HepG2 (cell line): ENCODE data around the gene SBNO2. TPM values are rescaled to one million over a fixed set of nuclear protein-coding genes. Genes with fewer than 3 reads are reported as not detected.

Source experiments
- AGO2 ChIP-seq: fragments of 200-400 bp; formaldehyde crosslinking; optimal IDR thresholded peaks from 2 replicates; pipeline ENCODE3; 2017; ENCODE audit warnings: mild to moderate bottlenecking, low read depth, low read length, moderate library complexity
- GATA4 ChIP-seq: sonication (generic); IDR thresholded peaks from 2 replicates; pipeline ENCODE4 v1.6.1; 2016; ENCODE audit warnings: antibody characterized with exemption, low read depth, borderline replicate concordance
- HOXA3 ChIP-seq: sonication (generic); formaldehyde crosslinking; IDR thresholded peaks from 2 replicates; pipeline ENCODE4 v1.5.0; 2020; ENCODE audit warnings: missing genetic modification reagents
- HOXA9 ChIP-seq: sonication (generic); formaldehyde crosslinking; IDR thresholded peaks from 2 replicates; pipeline ENCODE4 v1.8.1; 2022; ENCODE audit warnings: missing genetic modification reagents, mild to moderate bottlenecking, moderate library complexity, borderline replicate concordance
- JARID2 ChIP-seq: sonication (generic); formaldehyde crosslinking; IDR thresholded peaks from 2 replicates; pipeline ENCODE4 v1.8.1; 2023; ENCODE audit warnings: missing genetic modification reagents, inconsistent platforms; ENCODE audit not compliant: insufficient replicate concordance
- MTA3 ChIP-seq: sonication (generic); formaldehyde crosslinking; IDR thresholded peaks from 2 replicates; pipeline ENCODE4 v1.4.0; 2020; ENCODE audit warnings: missing genetic modification reagents
- NAIF1 ChIP-seq: sonication (generic); formaldehyde crosslinking; IDR thresholded peaks from 2 replicates; pipeline ENCODE4 v1.5.0; 2020; ENCODE audit warnings: mild to moderate bottlenecking, missing genetic modification reagents, borderline replicate concordance
- PCBP1 ChIP-seq: fragments of 200-400 bp; formaldehyde crosslinking; IDR thresholded peaks from 2 replicates; pipeline ENCODE4 v1.6.1; 2017; ENCODE audit warnings: mild to moderate bottlenecking, low read depth, low read length, borderline replicate concordance
- PHB2 ChIP-seq: fragments of 450-650 bp; IDR thresholded peaks from 2 replicates; pipeline ENCODE4 v1.6.1; 2018; ENCODE audit not compliant: partially characterized antibody
- POLR2G ChIP-seq: fragments of 200-400 bp; formaldehyde crosslinking; IDR thresholded peaks from 2 replicates; pipeline ENCODE4 v1.6.1; 2018; ENCODE audit warnings: mild to moderate bottlenecking, low read depth, low read length, moderate library complexity
- SRF ChIP-seq: IDR thresholded peaks from 2 replicates; pipeline ENCODE4 v1.6.1; 2011; ENCODE audit warnings: mild to moderate bottlenecking, low read depth, low read length, moderate library complexity
- SSRP1 ChIP-seq: IDR thresholded peaks from 2 replicates; pipeline ENCODE4 v1.6.1; 2016; ENCODE audit warnings: control low read depth
- TP53 ChIP-seq: sonication (generic); formaldehyde crosslinking; conservative IDR thresholded peaks from 2 replicates; pipeline ENCODE4 v1.4.0; 2020; ENCODE audit warnings: missing genetic modification reagents
- ZNF709 ChIP-seq: sonication (generic); formaldehyde crosslinking; IDR thresholded peaks from 2 replicates; pipeline ENCODE4 v1.5.0; 2020; ENCODE audit warnings: mild to moderate bottlenecking, missing genetic modification reagents
- polyA plus RNA-seq, 8 experiments: library from polyadenylated mRNA; depleted of rRNA in 3 of 8; stranded (reverse) in 7 of 8; unstranded in 1 of 8; fragments of >200 nt; fragmentation: Illumina TruSeq in 4 of 8; extraction: Trizol in 4 of 8; gene quantifications; 2 replicates each; pipeline versions ENCODE4 v1.2.1 to v1.2.3, GENCODE V29; 2011 to 2016; ENCODE audit warnings: low read depth in 4 of 8, missing spikeins in 1 of 8, mixed read lengths in 1 of 8; ENCODE audit not compliant: insufficient read depth in 1 of 8
- total RNA-seq, 5 experiments: library from RNA; depleted of rRNA; stranded (reverse); fragments of >200 nt; fragmentation: Illumina TruSeq; extraction: Trizol; gene quantifications; 2 replicates each; pipeline ENCODE4 v1.2.3, GENCODE V29; 2016; ENCODE audit warnings: low read depth in 1 of 5
- TF ChIP-seq, protein P1 (sequence below): sonication (generic); formaldehyde crosslinking; IDR thresholded peaks from 2 replicates; pipeline ENCODE4 v1.4.0; 2020; ENCODE audit warnings: mild to moderate bottlenecking, missing genetic modification reagents
- TF ChIP-seq, protein P2 (sequence below): sonication (generic); formaldehyde crosslinking; IDR thresholded peaks from 2 replicates; pipeline ENCODE4 v1.9.0; 2021; ENCODE audit warnings: missing genetic modification reagents, mild to moderate bottlenecking, borderline replicate concordance
- TF ChIP-seq, protein P3 (sequence below): sonication (generic); formaldehyde crosslinking; IDR thresholded peaks from 2 replicates; pipeline ENCODE4 v1.4.0; 2020; ENCODE audit warnings: missing genetic modification reagents
- TF ChIP-seq, protein P4 (sequence below): sonication (generic); formaldehyde crosslinking; IDR thresholded peaks from 2 replicates; pipeline ENCODE4 v1.4.0; 2020; ENCODE audit warnings: missing genetic modification reagents
- TF ChIP-seq, protein P5 (sequence below): sonication (generic); formaldehyde crosslinking; IDR thresholded peaks from 2 replicates; pipeline ENCODE4 v1.4.0; 2020; ENCODE audit warnings: missing genetic modification reagents, borderline replicate concordance
- TF ChIP-seq, protein P6 (sequence below): sonication (generic); formaldehyde crosslinking; IDR thresholded peaks from 2 replicates; pipeline ENCODE4 v1.4.0; 2020; ENCODE audit warnings: missing genetic modification reagents

Gene SBNO2
- total and polyA plus RNA-seq, 2 of the 13 experiments (the other 11 are each of a cell fraction or from before 2014, with no cell fraction given): 8.6 to 10.4 TPM

DNA sequence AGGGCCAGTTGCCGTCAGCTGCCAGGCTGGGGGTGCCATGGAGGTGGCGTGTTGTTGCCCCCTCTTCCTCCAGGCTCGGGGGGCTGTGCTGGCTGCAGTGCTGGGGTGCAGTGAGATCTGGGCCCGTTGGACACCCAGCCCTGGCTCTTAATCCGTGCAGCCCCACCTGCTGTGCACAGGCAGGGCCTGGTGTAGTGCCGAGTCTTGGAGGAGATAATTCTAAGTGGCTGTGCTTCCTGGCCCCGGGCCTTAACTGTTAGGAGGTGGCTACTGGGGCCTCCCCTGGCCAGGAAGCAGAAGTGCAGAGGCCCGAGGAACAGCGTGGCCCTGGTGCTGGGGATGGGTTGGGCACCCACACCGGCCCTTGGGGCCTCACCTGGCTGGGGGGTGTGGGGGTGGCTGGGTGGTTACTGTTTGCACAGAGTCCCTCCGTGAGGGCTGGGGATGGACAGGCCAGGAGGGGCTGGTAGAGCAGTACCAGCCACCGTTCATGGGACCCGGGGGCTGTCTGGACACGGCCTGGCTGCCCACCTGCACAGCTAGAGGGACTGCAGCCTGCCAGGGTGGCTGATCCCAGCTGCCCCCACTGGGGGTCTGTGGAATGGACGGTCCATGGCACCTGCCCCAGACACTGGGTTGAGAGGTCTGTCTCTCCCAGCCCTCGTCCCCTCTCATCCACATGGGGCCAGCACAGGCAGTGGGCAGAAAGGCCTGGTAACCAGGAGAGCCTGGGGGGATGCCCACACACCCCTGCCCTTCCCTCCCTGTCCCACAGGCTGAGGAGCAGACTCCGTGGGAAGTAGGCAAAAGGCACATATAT, 67.0 kb downstream of the SBNO2 start (continued):
- TF ChIP-seq JARID2 (CRISPR knock-in tag) (no peak), PHB2 (no peak), NAIF1 (CRISPR knock-in tag) (no peak), POLR2G (peak; percentile 41; the same call in 1 of the 2 replicates), TP53 (CRISPR knock-in tag) (no peak), HOXA3 (CRISPR knock-in tag) (0 out of 2 replicates have a peak, but pooled peaks have one; percentile 12), MTA3 (CRISPR knock-in tag) (no peak), GATA4 (no peak), SSRP1 (0 out of 2 replicates have a peak, but pooled peaks have one; percentile 56), ZNF709 (CRISPR knock-in tag) (0 out of 2 replicates have a peak, but pooled peaks have one; percentile 37), HOXA9 (CRISPR knock-in tag) (no peak), SRF (no peak), AGO2 (peak; percentile 84), PCBP1 (0 out of 2 replicates have a peak, but pooled peaks have one; percentile 10)
- TF ChIP-seq, protein P1, sequence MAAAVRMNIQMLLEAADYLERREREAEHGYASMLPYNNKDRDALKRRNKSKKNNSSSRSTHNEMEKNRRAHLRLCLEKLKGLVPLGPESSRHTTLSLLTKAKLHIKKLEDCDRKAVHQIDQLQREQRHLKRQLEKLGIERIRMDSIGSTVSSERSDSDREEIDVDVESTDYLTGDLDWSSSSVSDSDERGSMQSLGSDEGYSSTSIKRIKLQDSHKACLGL: no peak
- TF ChIP-seq, protein P2, sequence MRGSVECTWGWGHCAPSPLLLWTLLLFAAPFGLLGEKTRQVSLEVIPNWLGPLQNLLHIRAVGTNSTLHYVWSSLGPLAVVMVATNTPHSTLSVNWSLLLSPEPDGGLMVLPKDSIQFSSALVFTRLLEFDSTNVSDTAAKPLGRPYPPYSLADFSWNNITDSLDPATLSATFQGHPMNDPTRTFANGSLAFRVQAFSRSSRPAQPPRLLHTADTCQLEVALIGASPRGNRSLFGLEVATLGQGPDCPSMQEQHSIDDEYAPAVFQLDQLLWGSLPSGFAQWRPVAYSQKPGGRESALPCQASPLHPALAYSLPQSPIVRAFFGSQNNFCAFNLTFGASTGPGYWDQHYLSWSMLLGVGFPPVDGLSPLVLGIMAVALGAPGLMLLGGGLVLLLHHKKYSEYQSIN (CRISPR knock-in tag): no peak
- TF ChIP-seq, protein P3, sequence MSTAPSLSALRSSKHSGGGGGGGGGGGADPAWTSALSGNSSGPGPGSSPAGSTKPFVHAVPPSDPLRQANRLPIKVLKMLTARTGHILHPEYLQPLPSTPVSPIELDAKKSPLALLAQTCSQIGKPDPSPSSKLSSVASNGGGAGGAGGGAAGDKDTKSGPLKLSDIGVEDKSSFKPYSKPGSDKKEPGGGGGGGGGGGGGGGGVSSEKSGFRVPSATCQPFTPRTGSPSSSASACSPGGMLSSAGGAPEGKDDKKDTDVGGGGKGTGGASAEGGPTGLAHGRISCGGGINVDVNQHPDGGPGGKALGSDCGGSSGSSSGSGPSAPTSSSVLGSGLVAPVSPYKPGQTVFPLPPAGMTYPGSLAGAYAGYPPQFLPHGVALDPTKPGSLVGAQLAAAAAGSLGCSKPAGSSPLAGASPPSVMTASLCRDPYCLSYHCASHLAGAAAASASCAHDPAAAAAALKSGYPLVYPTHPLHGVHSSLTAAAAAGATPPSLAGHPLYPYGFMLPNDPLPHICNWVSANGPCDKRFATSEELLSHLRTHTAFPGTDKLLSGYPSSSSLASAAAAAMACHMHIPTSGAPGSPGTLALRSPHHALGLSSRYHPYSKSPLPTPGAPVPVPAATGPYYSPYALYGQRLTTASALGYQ (CRISPR knock-in tag): no peak
- TF ChIP-seq, protein P4, sequence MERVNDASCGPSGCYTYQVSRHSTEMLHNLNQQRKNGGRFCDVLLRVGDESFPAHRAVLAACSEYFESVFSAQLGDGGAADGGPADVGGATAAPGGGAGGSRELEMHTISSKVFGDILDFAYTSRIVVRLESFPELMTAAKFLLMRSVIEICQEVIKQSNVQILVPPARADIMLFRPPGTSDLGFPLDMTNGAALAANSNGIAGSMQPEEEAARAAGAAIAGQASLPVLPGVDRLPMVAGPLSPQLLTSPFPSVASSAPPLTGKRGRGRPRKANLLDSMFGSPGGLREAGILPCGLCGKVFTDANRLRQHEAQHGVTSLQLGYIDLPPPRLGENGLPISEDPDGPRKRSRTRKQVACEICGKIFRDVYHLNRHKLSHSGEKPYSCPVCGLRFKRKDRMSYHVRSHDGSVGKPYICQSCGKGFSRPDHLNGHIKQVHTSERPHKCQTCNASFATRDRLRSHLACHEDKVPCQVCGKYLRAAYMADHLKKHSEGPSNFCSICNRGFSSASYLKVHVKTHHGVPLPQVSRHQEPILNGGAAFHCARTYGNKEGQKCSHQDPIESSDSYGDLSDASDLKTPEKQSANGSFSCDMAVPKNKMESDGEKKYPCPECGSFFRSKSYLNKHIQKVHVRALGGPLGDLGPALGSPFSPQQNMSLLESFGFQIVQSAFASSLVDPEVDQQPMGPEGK (CRISPR knock-in tag): 0 out of 2 replicates have a peak, but pooled peaks have one; percentile 20
- TF ChIP-seq, protein P5, sequence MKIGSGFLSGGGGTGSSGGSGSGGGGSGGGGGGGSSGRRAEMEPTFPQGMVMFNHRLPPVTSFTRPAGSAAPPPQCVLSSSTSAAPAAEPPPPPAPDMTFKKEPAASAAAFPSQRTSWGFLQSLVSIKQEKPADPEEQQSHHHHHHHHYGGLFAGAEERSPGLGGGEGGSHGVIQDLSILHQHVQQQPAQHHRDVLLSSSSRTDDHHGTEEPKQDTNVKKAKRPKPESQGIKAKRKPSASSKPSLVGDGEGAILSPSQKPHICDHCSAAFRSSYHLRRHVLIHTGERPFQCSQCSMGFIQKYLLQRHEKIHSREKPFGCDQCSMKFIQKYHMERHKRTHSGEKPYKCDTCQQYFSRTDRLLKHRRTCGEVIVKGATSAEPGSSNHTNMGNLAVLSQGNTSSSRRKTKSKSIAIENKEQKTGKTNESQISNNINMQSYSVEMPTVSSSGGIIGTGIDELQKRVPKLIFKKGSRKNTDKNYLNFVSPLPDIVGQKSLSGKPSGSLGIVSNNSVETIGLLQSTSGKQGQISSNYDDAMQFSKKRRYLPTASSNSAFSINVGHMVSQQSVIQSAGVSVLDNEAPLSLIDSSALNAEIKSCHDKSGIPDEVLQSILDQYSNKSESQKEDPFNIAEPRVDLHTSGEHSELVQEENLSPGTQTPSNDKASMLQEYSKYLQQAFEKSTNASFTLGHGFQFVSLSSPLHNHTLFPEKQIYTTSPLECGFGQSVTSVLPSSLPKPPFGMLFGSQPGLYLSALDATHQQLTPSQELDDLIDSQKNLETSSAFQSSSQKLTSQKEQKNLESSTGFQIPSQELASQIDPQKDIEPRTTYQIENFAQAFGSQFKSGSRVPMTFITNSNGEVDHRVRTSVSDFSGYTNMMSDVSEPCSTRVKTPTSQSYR: no peak
- TF ChIP-seq, protein P6, sequence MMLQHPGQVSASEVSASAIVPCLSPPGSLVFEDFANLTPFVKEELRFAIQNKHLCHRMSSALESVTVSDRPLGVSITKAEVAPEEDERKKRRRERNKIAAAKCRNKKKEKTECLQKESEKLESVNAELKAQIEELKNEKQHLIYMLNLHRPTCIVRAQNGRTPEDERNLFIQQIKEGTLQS (CRISPR knock-in tag): no peak
